CD4-positive, alpha-beta T cell treated with Interferon alpha-2 for 1 hour (primary cell): Measurements from ENCODE around the gene NSRP1.
"Not testable (repeated sequence)": the region's sequence is repeated elsewhere in the genome, so short reads cannot be mapped to it uniquely, and the experiment has no call there.

ENCODE experiments used
- DNase-seq, 2 donors: peaks; one replicate each; pipeline ENCODE4 v3.0.0-alpha.2; 2020 to 2022

The NSRP1 gene

GRCh38 chr17:30188211-30188939 is 71.8 kb downstream of the NSRP1 start:
- DNase-seq: no peak

- no peak for DNase-seq
Measured at GRCh38 chr17:30191072-30191471, 74.5 kb downstream of the NSRP1 start.

GRCh38 chr17:30196504-30196903 is 79.9 kb downstream of the NSRP1 start:
- DNase-seq: no peak

GRCh38 chr17:30197416-30197815 is 80.8 kb downstream of the NSRP1 start:
- DNase-seq: no peak

GRCh38 chr17:30199600-30199999 is 83.0 kb downstream of the NSRP1 start:
- DNase-seq: no peak

GRCh38 chr17:30200106-30200505 is 83.5 kb downstream of the NSRP1 start:
- no peak for DNase-seq

- not testable (repeated sequence) for DNase-seq
Measured at GRCh38 chr17:30200656-30201055, 84.0 kb downstream of the NSRP1 start.

GRCh38 chr17:30203471-30203981 is 86.9 kb downstream of the NSRP1 start:
- no peak for DNase-seq

- no peak for DNase-seq
Measured at GRCh38 chr17:30207655-30208054, 91.0 kb downstream of the NSRP1 start.

GRCh38 chr17:30208214-30208613 is 91.6 kb downstream of the NSRP1 start:
- no peak for DNase-seq

GRCh38 chr17:30209930-30210329 is 93.3 kb downstream of the NSRP1 start:
- DNase-seq: no peak

GRCh38 chr17:30210366-30210765 is 93.8 kb downstream of the NSRP1 start:
- no peak for DNase-seq

- no peak for DNase-seq
Measured at GRCh38 chr17:30210901-30211300, 94.3 kb downstream of the NSRP1 start.

- DNase-seq: no peak
Measured at GRCh38 chr17:30211371-30211770, 94.8 kb downstream of the NSRP1 start.

- no peak for DNase-seq
Measured at GRCh38 chr17:30212750-30213149, 96.1 kb downstream of the NSRP1 start.

- DNase-seq: no peak
Measured at GRCh38 chr17:30217054-30217453, 100.4 kb downstream of the NSRP1 start.

- no peak for DNase-seq
Measured at GRCh38 chr17:30217746-30218245, 101.2 kb downstream of the NSRP1 start.

- no peak for DNase-seq
Measured at GRCh38 chr17:30218799-30219198, 102.2 kb downstream of the NSRP1 start.

GRCh38 chr17:30219315-30219714 is 102.7 kb downstream of the NSRP1 start:
- no peak for DNase-seq

- no peak for DNase-seq
Measured at GRCh38 chr17:30219833-30220232, 103.2 kb downstream of the NSRP1 start.

- no peak for DNase-seq
Measured at GRCh38 chr17:30220414-30220813, 103.8 kb downstream of the NSRP1 start.

GRCh38 chr17:30221346-30221745 is 104.7 kb downstream of the NSRP1 start:
- DNase-seq: no peak

GRCh38 chr17:30222251-30222650 is 105.6 kb downstream of the NSRP1 start:
- no peak for DNase-seq

- DNase-seq: no peak
Measured at GRCh38 chr17:30222721-30223175, 106.1 kb downstream of the NSRP1 start.
